GM19025 (cell line): Measurements from ENCODE around the gene CLCN6.

Experiments used
- ATAC-seq: cut with Tn5 transposase; IDR thresholded peaks from one replicate; pipeline ENCODE4 v1.9.1; 2021; ENCODE audit warnings: mild to moderate bottlenecking, low read depth, moderate library complexity; ENCODE audit not compliant: unreplicated experiment

The CLCN6 gene

GRCh38 chr1:11873395-11874257, 67.6 kb downstream of the CLCN6 start:
- no peak for ATAC-seq

DNA sequence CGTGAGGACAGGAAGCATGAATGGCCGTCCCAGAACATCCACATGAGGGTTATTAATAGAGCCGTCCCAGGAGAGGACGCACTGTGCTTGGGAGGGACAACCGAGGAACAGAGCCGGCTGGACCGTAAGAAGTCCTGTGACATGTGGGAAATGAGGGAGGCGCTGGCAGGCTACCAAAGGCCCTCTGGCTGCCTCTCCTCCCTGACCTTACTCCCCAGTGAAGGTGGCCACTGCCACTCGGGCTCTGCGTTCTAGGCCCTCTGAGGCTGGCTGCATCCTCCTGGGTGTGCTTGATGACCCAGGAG, 68.2 kb downstream of the CLCN6 start:
- no peak for ATAC-seq

GRCh38 chr1:11874624-11875023, 68.6 kb downstream of the CLCN6 start:
- no peak for ATAC-seq

DNA sequence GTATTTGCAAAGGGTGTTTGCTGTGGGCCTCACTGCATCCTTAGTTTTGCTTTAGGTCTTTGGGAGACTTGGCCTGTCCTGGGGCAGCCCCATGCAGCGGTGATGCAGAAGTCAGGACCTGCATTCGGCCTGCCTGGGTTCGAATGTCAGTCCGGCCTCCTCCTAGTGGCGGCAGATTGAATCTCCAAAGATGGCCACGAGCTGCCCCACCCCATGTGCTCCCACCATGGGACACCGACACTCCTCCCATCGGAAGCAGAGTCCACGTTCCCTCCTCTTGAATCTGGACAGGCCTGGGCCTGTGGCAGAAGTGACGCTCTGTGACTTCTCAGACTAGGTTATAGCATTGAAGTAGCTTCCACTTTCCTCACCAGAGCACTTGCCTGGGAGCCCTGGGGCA, 69.1 kb downstream of the CLCN6 start:
- ATAC-seq, result no peak

GRCh38 chr1:11877074-11877473, 71.1 kb downstream of the CLCN6 start:
- ATAC-seq, result no peak

- no peak for ATAC-seq
Observed at GRCh38 chr1:11878081-11878890, 72.3 kb downstream of the CLCN6 start.

- ATAC-seq, result no peak
Observed at GRCh38 chr1:11878891-11879190, 72.8 kb downstream of the CLCN6 start.

DNA sequence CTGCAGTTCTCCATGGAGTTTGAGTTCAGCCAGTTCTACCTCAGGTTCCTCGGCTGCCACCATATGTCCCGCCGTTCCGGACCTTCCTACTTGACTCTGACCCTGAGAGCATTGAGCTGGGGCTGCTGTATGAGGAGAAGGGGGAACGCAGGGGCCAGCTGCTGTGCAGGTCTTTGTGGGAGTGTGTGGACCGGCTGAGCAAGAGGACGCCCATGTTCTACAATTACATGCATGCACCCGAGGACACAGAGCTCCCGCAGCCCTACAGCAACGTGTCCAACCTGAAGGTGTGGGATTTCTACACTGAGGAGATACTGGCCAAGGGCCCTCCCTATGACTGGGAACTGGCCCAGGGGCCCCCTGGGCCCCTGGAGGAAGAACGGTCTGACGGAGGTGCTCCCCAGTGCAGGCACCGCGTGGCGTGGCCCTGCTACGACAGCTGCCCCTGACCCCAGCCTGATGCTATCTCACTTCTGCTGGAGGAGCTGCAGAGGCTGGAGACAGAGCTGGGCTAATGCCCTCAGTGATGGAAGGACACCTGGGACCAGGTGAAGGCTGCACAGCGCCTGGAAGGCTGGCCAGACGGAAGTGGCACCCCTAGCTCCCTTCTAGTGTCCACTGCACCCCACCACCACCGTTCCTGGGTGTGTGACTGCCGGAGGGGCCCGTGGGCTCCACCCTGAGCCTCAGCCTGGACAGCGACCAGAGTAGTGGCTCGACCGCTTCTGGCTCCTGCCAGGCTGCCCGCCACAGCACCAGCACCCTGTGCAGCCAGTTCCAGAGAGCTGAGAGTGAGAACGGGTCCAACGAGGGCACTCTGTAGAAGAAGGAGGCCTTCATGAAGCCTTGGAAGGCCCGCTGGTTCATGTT, 73.6 kb downstream of the CLCN6 start:
- ATAC-seq, result no peak

- no peak for ATAC-seq
Observed at GRCh38 chr1:11880181-11880575, 74.2 kb downstream of the CLCN6 start.

GRCh38 chr1:11880911-11881748, 75.1 kb downstream of the CLCN6 start:
- ATAC-seq, result no peak

DNA sequence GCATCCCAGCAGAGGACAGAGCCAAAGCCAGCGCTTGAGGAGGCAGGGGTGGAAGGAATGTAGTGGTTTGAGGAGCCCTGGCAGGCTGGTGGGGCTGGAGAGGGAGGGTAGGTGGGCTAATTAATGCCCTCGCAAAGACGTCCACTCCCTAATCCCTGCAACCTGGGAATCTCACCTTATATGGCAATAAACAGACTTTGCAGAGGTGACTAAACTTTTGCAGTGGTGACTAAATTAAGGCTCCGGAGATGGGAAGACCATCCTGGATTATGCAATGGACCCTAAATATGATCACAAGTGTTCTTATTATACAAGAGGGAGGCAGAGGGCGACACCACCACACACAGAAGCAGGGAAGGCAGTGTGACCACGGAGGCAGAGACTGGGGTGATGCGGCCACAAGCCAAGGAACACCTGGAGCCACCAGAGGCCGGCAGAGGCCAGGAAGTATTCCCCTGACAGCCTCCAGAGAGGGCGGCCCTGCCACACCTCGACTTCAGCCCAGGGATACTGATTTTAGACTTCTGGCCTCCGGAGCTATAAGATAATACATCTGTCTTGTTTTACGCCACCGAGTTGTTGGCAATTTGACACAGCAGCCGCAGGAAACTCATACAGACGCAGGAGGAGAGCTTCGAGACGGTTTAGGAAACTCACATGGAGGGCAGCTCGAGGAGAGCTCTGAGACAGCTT, 75.9 kb downstream of the CLCN6 start:
- ATAC-seq, result no peak

DNA sequence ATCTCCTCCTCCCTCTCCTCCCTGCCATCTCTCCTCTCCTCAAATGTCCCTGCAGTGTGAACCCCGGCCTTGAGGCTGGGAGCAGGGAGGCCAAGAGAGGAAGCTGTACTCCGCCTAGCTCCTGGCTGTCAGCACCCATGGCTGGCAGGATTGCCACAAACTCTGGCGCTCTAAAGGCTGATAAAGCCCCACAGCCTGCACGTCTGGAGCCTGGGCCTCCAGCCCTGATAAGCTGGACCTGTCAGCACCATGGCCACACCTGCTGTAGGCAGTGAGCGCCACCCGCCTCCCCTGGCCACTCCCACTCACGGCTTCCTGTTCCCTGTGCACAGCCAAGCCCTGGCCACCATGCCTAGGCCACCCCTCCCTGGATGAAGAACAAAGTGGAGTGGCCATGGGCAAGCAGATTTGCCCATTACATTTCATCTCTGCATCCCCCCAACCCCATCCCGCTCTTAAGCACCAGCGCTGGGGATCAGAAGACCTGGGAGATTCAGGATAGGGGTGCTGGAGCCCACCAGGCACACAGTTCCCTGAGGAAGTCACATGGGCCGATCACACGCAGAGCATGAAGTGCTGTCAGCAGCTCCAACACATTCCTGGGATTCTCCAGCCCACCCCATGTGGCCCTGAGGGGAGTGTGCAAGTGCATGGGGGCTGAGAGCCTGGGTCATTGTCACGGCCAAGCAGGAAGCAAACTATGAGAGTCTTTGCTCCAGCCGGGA, 77.0 kb downstream of the CLCN6 start:
- ATAC-seq, result no peak

DNA sequence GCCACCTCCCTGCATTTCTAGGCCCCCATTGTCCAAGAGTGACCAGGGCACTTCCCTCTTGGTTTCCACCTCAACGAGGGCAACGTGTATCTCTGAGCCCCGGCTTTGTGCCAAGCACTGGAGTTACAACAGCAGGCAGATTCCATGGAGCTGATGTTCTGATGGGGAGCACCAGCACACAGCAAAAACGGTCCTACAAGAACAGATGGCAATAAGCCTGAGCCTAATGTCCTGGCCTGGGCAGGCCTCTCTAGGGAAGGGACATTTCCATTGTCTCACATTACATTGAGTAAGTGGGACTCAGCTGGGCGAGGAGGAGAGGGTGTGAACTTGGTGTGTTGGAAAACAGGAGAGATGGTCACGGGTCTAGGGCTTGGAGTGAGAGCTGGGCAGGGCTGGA, 79.9 kb downstream of the CLCN6 start:
- no peak for ATAC-seq

GRCh38 chr1:11886986-11887665, 81.1 kb downstream of the CLCN6 start:
- no peak for ATAC-seq

GRCh38 chr1:11887666-11888007, 81.6 kb downstream of the CLCN6 start:
- no peak for ATAC-seq

DNA sequence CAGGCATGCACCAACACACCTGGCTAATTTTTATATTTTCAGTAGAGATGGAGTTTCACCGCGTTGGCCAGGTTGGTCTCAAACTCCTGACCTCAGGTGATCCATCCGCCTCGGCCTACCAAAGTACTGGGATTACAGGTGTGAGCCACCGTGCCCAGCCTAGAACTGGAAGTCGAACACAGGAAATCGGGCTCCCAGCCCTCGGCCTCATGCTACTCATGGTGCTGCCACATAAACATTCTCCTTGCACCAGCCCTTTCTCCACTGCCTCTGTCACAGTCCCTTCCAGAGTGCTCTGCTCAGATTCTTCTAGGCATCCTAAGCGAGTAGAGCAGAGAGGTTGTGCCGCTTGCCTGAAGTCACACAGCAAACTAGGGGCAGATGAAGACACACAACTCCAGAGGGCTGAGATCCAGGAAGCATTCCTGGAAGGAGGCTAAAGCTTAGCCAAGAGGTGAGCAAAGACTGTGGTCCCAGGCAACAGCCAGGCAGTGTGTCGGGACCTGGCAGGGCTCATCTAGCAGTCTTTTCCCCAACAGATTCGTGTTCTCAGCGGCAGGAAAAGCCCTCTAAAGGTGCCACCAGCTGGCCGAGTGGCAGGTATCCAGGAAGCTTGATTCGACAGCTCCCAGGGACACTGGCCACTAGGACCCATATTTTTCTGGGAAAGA, 82.3 kb downstream of the CLCN6 start:
- ATAC-seq, result no peak

GRCh38 chr1:11888877-11889208, 82.9 kb downstream of the CLCN6 start:
- ATAC-seq, result no peak
